SK-N-MC (cell line): Measurements from ENCODE around the gene POLR1C.

Source experiments
- EZH2 ChIP-seq: fragments of 200-600 bp; sonication (generic); IDR thresholded peaks from one replicate; pipeline ENCODE4 v1.6.1; 2017; ENCODE audit warnings: antibody characterized with exemption
- FOXP2 ChIP-seq: optimal IDR thresholded peaks from 2 replicates; pipeline ENCODE3; 2011; ENCODE audit warnings: mild to moderate bottlenecking, moderate library complexity; ENCODE audit not compliant: insufficient read depth; ENCODE audit errors: extremely low read length, control extremely low read depth
- POLR2AphosphoS5 ChIP-seq: IDR thresholded peaks from 2 replicates; pipeline ENCODE4 v1.6.1; 2012; ENCODE audit warnings: mild to moderate bottlenecking, low read depth, low read length, borderline replicate concordance

GRCh38 chr6:43481591-43482236 lies 35.2 kb upstream of the POLR1C start:
- TF ChIP-seq EZH2 (no peak), FOXP2 (no peak), POLR2AphosphoS5 (no peak)
